Ishikawa (cell line): ENCODE measurements around the gene C10orf143.

Experiments
- CEBPB ChIP-seq: IDR thresholded peaks from 2 replicates; pipeline ENCODE4 v1.6.1; 2012
- CREB1 ChIP-seq: IDR thresholded peaks from 2 replicates; pipeline ENCODE4 v1.6.1; 2012; ENCODE audit warnings: low read depth
- EGR1 ChIP-seq: IDR thresholded peaks from 2 replicates; pipeline ENCODE4 v1.6.1; 2012
- NFIC ChIP-seq: IDR thresholded peaks from 2 replicates; pipeline ENCODE4 v1.6.1; 2012
- TAF1 ChIP-seq: IDR thresholded peaks from 2 replicates; pipeline ENCODE4 v1.6.1; 2012; ENCODE audit warnings: low read depth, mild to moderate bottlenecking
- TCF12 ChIP-seq: IDR thresholded peaks from 2 replicates; pipeline ENCODE4 v1.6.1; 2012; ENCODE audit warnings: low read depth
- YY1 ChIP-seq: IDR thresholded peaks from 2 replicates; pipeline ENCODE4 v1.6.1; 2012; ENCODE audit warnings: low read depth
- TF ChIP-seq, protein P1 (sequence below): IDR thresholded peaks from 2 replicates; pipeline ENCODE4 v1.6.1; 2012; ENCODE audit warnings: low read depth, mild to moderate bottlenecking
- TF ChIP-seq, protein P2 (sequence below): IDR thresholded peaks from 2 replicates; pipeline ENCODE4 v1.6.1; 2012
- TF ChIP-seq, protein P3 (sequence below): IDR thresholded peaks from 2 replicates; pipeline ENCODE4 v1.6.1; 2012

DNA sequence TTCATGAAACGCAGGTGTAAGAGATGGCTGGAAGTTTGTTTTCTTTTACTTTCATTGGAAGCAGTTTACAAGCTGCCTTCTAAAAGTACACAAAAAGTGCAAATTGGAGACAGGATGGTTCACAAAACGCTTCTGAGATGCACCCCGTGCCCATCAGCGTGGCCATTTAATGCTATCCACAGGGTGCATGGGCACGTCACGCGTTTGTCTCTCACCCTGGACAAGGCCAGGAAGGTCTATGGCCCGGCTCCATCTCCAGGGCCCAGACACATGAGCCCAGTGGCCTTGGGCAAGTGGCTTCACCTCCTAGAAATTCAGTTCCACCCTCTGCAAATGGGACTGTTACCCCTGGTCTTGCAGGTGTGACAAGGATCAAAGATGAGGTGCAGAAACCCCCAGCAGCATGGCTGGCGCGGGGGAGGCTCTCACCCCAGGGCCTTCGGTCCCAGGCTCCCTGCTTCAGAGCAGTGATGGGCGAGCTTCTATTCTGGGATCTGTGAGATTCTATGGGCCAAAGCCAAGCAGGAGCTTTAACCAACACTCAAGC is 85.8 kb downstream of the C10orf143 start:
- TF ChIP-seq, protein P1, sequence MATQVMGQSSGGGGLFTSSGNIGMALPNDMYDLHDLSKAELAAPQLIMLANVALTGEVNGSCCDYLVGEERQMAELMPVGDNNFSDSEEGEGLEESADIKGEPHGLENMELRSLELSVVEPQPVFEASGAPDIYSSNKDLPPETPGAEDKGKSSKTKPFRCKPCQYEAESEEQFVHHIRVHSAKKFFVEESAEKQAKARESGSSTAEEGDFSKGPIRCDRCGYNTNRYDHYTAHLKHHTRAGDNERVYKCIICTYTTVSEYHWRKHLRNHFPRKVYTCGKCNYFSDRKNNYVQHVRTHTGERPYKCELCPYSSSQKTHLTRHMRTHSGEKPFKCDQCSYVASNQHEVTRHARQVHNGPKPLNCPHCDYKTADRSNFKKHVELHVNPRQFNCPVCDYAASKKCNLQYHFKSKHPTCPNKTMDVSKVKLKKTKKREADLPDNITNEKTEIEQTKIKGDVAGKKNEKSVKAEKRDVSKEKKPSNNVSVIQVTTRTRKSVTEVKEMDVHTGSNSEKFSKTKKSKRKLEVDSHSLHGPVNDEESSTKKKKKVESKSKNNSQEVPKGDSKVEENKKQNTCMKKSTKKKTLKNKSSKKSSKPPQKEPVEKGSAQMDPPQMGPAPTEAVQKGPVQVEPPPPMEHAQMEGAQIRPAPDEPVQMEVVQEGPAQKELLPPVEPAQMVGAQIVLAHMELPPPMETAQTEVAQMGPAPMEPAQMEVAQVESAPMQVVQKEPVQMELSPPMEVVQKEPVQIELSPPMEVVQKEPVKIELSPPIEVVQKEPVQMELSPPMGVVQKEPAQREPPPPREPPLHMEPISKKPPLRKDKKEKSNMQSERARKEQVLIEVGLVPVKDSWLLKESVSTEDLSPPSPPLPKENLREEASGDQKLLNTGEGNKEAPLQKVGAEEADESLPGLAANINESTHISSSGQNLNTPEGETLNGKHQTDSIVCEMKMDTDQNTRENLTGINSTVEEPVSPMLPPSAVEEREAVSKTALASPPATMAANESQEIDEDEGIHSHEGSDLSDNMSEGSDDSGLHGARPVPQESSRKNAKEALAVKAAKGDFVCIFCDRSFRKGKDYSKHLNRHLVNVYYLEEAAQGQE: no peak
- TF ChIP-seq CEBPB: no peak
- no peak for TF ChIP-seq TCF12
- TF ChIP-seq YY1: no peak
- TF ChIP-seq NFIC: no peak
- TF ChIP-seq EGR1: no peak
- TF ChIP-seq, protein P2, sequence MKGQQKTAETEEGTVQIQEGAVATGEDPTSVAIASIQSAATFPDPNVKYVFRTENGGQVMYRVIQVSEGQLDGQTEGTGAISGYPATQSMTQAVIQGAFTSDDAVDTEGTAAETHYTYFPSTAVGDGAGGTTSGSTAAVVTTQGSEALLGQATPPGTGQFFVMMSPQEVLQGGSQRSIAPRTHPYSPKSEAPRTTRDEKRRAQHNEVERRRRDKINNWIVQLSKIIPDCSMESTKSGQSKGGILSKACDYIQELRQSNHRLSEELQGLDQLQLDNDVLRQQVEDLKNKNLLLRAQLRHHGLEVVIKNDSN: no peak
- TF ChIP-seq, protein P3, sequence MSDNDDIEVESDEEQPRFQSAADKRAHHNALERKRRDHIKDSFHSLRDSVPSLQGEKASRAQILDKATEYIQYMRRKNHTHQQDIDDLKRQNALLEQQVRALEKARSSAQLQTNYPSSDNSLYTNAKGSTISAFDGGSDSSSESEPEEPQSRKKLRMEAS: no peak
- no peak for TF ChIP-seq TAF1
- TF ChIP-seq CREB1: no peak
